ENCODE measurements around the gene BRME1.

The BRME1 gene

DNA sequence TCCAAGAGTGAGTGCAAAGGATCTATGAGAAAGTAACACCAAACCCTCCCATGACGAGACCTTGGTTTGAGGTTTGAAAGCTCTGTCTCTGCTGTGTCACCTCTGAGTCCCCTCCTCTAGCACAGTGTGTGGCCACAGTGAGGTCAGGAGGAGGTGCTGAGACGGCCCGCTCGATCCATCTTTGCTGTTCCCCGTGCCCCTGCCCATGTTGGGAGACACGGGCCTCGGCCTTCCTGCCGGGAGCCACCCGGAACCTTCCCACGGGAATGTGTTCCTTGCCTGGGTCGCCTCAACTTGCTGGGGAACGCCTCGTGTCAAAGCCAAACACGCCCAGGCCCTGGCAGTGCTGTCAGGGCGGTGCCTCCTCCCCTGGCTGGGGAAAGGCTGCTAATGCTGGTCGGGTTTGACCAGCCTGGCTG is 18.9 kb downstream of the BRME1 start:
- DNase-seq, result no peak

DNA sequence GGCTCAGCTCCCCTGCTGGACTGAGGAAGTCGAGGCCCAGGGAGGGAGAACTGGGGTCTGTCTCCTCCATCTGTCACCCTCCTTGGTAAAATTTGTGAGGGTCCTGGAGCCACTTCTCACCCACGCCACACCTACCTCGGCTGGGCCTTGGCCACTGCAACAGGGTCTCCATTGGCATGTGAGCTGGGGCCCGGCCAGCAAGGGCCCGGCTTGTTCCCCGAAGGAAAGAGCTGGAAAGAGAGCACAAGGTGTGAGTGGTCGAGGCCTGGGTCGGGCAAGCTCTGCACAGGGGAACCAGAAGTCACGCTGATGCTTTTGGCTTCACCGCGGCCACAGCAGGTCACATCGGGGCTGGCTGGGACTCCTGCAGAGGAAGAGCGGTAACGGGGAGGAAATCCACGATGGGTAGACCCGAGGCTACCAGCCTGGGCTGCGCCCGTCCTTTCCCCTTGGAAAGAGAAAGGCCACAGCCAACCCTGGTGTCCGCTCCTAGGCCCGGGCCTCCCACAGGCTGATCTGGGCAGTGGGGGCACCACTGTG is 20.0 kb downstream of the BRME1 start:
- no peak for DNase-seq

DNA sequence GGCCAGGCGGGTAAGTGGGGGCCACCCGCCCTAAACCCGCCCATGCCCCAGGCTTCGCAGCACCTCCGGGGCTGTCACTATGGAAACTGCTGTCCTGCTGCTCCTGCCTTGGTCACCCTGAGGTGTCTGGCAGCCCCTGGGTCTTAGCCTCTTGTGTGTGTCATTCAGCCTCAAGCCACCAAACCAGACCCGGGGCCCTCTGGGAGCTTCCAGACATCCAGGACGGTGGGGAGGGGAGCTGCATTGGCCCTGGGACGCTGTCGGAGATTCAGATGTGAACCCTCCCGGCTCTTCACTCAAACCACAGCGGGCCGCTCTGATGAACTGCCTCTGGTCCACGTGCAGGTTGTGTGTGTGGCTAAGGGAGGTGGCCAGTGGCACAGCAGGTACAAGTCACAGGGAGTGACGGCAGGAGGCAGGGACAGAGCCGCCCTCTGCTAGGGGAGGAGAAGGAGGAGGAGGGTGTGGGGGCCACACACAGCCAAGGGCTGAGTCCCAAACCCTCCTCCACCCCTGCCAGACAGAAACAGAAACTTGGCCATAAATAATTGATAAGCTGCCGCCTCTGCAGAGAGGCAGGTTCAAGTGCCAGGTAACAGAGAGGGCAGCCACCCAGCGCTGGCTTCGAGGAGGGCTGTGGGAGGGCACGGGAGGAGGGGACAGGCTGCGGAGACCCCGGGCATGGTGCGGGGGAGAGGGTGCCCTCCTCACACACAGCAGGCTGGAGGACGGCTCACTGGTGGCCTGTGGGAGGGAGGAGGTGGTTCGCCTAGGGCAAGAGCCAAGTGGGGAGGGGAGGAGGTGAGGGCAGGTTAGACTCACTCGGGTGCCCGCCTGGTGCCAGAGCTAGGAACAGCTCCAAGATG is 21.0 kb downstream of the BRME1 start:
- DNase-seq, result no peak

DNA sequence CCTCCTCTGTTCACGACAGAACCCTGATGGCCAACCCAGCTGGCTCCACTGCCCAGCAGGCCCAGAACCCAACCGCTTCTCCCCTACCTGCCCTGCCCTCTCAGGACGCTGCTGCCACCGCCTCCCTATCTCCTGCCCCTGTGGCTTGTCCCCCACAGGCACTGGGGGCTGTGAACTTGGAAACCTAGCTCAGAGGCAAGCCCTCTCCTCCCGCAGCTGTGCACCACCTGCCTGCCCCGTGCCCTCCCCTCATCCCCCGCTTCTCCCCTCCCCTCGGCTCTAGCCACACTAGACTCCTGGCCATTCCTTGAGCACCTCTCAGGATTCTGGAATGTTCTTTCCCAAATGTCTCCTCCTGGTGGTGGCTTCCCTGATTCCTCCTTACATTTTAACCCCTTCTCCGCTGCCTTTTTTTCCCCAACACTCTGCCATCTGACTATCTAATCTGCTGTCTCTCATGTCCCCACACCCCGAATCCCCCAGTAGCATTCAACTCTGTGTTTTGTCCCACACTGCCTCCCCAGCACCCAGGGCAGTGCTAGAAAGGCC is 22.3 kb downstream of the BRME1 start:
- DNase-seq, result no peak

DNA sequence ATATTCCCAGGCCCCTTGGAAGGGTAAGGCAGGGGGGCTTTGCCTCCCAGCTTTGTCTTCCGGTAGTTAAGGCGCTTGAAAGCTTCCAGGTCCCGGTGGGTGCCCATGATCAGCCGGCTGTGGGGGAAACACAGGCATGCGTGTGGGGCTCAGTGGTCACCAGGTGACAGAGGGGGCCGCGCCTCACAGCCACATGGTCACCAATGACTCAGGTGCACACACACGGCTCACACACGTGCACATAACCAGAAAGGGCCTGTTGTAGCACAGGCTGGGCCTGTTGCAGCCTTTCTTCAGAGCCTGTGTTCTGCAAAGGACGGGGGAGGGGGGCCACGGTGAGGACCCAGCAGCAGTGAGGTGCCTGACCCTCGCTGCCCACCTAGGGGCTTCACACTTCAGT is 23.1 kb downstream of the BRME1 start:
- no peak for DNase-seq

DNA sequence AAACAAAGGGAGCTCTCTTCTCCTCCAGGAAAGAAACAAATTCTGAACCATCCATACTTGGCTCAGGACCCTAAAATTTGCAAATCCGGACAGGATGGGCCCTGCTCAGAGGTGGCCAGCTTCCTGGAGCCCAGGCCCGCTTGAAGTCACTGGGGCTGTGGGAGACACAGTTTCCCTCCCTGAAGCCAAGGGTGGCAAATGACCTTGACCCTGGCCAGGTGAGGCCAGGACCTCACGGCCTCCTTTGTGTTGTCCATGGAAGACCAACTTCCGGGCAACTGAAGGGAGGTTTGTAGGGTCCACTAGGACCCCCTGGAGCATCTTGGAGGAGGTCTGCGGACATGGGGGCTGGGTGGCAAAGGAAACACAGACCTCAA is 23.5 kb downstream of the BRME1 start:
- DNase-seq, result no peak

DNA sequence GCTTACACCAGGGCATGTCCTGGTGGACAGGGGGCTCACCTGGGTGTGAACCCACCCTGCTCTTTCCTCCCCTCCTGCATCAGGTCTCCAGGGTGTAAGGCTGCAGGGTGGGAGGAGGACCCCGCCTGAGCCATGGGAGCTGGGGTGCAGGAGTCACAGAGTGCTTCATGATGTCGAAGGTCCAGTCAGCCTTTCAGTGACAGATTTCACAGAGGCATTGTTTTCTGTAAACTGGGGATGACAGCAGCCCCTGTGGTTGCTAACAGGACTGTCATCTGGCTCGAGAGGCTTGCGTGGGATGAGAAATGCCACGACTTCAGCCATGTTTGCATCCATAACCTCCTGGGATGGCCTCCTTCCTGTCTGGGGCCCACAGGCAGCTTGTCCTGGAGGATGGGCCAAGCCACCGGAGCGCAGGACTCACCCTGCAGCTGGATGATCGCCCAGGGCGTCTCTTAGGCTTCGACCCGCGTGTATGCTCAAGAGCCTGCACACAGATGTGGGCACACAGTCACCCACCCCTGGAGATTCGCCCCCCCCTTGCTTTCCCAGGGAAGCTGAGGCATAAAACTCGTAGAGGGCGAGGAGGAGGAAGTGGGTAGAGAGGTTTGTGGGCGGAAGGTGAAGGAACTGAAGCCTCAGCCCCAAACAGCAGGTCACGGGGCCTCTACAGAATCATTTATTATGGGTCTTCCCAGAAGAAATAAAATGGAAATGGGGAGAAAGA is 24.1 kb downstream of the BRME1 start:
- DNase-seq, result peak; percentile 33

DNA sequence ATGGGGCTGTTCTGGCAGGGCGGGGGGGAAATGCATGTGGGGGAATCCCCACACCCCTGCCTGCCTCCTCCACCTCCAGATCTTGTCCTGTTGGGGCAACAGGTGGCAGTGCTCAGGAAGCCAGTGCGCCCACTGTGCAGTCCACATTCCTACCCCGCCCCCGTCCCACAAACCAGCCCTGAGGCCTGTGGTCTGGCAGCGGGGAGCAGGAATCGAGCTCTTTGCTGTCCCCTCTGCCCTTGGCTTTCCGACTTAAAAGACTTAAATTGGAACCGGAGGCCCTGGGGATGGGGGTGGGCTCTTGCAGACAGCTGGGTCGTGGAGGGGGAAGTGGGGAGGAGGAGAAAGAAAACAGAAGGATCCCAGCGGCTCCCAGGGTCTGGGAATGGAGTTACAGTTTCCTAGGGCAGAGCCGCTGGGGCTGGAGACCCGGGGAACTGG is 24.6 kb downstream of the BRME1 start:
- DNase-seq, result peak; percentile 17

DNA sequence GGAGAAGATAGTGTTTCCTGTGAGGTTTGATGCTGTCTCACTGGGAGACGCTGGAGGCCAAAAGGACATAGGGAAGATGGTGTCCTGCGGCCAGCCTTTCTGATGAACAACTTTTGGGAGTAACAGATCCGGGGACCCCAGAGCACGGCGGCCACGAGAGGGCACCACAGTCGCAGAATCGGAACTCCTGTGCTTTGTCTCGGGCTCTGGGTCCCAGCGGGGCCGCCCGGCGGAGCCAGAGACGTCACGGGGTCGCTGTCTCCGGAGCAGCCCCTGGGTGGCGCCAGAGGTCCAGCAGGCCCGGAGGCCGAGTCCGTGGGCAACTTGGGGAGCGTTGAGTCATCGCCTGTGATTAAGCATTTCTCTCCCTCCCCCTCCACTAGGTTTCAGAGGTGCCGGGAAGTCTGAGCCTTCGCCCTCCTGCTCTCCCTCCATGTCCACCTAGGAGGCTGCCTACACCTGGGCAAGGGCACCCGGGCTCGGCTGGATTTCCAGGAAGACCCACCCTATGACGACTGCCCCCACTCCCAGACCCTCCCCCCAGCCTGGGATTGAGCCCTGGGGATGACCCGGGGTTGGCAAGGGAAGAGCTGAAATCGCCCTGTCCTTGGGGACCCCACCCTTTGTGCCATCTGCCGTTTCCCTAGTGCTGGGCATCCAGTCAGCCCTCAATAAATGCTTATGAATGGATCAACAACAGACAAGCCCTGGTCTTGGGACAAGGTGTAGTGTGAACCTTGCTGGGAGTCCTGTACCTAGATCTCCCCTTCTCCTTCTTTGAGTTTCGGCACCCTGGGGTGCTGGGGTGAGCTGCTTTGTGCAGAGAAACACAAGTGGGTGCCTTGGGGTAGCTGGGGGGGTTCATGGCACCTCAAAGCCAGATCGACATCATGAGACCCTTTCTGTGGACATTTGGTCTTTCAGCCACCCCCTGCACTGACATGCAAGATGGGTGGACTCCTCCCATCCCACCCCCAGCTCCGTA is 25.6 kb downstream of the BRME1 start:
- peak; percentile 99 for DNase-seq

DNA sequence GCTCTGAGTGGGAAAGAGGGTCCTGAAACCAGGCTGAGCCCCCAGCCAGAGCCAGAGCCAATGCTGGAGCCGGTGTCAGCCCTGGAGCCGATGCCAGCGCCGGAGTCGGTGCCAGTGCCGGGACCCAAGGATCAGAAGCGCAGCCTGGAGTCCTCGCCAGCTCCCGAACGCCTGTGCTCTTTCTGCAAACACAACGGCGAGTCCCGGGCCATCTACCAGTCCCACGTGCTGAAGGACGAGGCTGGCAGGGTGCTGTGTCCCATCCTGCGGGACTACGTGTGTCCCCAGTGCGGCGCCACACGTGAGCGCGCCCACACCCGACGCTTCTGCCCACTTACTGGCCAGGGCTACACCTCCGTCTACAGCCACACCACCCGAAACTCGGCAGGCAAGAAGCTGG is 28.6 kb downstream of the BRME1 start:
- DNase-seq, result no peak

DNA sequence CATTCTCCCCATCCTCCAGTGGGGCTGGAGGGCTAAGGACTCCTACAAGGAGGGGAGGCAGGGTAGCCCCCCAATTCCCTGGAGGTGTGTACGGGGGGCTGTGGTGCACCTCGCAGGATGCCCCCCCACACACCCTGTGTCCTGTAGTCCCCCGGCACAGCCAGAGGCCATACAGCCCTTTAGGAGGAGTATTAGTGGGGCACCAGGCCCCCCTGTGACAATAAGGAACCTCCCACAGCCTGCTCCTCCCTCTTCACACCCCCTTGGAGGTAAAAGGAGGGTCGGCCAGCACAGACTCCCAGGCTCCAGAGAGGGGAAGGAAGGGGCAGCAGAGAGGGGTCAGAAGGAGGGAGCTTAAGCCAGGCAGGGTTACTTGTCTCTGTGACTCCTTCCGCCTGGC is 29.1 kb downstream of the BRME1 start, which contains the start of gene NANOS3:
Gene NANOS3 (plus strand): TSS at position 301 of the 400 bp plus-strand sequence. CDS start 115 bp downstream, outside the sequence.
- DNase-seq, result no peak

DNA sequence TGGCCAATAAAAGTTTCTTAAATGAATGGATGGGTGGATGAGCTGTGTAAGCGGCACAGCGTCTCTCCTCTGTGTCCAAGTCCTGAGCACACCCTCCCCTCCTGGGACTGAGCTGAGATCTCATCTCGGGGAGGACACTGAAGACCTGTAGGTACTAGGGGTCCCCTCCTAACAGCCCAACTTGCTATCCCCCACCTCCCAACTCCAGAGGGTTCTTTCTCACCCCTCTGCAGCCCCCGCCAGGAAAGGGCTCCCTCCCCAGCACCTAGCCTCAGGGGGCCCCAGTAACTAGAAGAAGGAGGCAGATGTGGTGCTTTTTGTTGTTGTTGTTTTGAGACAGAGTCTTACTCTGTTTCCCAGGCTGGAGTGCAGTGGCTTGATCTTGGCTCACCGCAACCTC is 30.1 kb downstream of the BRME1 start:
- no peak for DNase-seq

DNA sequence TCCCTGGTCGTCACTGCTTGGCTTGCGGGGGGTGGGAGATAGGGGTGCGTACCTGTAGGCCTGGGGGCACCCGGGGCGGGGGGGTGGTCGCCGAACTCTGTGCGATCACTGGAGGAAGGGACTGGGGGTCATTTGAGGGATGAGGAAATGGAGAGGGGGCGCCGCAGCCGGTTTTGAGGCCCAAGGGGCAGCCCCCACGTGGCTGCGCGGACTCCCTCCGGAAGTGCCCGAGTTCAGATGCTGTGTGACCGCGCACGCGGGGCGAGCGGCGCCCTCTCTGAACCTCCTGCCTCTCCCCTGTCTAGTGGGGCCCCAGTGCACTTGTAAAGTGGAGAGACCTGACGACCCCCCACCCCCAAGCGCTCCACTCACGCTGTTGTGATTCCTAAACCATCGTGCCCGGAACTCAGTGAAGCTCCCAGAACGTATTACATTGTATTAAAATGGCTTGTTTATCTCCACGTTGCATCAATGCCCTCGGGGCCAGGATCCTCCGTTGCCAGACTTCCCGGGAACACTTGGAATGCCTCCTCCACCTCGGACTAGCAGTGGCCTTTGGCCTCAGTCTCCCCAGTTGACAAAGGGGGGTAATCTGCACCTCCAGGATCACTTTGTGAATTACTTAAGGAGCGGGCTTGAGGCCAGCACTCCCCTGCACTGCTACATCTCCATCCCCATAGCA is 31.9 kb downstream of the BRME1 start:
- no peak for DNase-seq

DNA sequence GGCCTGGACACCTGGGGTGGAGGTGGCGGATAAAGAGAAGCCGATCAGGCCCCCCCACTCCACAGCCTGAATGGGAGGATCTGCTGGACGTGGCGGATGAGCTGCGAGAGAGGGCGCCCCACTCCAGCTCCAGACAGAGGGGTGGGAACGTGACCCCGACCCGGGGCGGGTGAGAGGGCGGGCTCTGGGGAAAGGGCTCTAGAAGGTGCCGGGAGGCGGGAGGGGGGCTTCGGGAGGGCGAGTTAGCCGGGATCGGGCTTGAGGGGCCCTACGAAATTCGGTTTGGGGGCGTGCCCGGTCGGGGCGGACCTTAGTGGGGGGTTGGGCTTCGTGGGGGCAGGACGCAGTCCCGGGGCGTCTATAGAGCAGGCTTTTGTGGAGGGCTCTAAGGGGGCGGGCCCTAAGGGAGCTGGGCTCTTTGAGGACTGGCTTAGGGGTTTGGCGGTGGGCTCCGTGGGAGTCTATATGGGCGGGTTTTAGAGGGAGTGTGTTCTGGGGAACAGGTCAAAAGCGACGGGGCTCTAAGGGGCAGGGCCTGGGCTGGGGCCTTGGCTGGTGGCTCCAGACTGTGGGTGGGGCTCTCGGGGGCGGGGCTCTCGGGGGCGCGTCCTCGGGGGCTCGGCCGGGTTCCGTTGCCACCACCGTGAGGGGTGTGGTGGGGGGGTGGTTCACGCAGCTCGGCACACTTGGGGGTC is 33.1 kb downstream of the BRME1 start:
- no peak for DNase-seq

DNA sequence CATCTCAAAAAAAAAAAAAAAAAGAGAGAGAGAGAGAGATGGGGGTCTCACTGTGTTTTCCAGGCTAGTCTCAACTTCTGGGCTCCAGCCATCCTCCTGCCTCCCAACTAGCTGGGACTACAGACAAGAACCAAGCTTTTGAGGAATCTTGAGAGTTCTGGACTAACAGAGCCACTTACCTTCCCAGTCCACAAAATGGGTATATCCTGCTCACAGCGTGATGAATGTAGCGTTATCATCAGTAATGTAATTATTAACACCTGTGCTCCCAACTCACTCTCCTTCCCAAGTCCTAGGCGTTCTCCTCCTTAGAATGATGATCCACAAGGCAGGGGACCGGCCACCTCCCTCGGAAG is 33.6 kb downstream of the BRME1 start:
- DNase-seq, result no peak

DNA sequence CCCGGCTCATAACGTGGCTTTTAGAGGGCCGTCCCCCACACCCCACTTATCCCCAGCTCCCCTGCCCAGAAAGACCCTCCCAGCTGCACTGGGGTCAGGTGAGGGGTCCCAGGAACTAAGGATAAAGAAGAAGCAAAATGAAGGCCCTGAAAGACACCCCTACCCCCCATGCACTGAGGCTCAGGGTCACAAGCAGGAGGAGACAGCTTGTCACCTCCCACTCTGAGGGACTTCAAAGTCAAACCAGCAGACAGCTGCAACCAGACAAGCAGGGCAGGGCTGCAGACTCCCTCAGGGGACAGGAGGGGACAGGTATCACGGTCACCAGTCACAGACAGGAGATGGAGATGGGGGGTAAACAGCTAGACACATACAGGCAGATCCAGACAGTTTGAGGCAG is 35.0 kb downstream of the BRME1 start:
- DNase-seq, result no peak

DNA sequence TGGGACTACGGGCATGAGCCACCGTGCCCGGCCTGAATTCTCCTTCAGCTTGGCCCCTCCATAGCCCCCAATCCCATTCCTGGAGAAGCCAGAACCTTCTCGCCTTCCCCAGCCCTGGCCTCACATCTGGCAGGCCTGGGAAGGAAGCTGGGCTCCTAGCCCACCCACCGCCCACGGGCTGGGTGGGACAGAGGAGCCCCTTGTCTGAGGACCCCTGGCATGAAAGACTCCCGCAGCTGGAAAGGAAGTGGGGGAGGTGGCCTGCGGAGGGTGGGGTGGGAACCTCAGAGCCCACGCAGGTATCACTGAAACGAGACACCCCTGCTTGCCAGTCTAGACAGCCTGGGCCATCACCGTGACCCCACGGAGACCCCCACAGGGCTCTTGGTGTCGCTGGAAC is 36.6 kb downstream of the BRME1 start:
- no peak for DNase-seq

DNA sequence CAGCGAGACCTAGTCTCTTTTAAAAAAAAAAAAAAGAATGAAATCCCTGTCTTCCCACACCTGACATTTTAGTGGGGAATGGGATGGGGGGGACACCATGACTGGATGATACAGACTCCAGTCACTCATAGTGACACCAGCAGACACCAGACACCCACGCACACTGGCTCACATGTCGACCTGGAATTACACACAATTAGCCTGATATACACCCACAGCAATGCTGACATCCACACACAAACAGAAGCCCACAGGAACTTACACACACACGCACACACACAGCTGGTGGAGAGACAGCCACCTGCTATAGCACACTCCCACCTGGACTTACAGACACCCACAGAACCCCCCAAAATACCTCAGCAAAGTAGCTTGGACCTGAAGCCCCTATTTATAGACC is 37.3 kb downstream of the BRME1 start:
- no peak for DNase-seq

DNA sequence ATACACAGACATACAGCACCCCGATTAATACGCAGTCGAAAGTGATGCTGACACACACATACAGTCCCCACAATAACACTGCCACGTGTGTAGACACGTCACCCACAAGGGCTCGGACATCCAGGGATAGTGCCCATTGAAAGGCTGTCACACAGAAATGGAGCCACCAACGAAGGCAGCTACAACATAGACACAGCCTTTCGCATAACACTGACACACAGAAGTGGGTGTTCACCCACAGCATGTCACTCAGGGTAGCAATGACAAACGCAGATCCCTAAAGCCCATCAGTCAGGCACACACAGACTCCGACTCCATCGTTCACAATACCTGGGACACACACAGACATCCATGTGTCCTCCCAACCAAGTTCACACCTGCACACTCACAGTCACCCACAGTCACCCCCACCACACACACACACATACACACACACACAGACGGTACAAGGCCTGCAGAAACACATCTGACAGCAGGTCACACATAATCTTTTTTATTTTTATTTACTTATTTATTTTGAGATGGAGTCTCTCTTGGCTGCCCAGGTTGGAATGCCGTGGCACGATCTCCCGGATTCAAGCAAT is 39.4 kb downstream of the BRME1 start:
- no peak for DNase-seq

DNA sequence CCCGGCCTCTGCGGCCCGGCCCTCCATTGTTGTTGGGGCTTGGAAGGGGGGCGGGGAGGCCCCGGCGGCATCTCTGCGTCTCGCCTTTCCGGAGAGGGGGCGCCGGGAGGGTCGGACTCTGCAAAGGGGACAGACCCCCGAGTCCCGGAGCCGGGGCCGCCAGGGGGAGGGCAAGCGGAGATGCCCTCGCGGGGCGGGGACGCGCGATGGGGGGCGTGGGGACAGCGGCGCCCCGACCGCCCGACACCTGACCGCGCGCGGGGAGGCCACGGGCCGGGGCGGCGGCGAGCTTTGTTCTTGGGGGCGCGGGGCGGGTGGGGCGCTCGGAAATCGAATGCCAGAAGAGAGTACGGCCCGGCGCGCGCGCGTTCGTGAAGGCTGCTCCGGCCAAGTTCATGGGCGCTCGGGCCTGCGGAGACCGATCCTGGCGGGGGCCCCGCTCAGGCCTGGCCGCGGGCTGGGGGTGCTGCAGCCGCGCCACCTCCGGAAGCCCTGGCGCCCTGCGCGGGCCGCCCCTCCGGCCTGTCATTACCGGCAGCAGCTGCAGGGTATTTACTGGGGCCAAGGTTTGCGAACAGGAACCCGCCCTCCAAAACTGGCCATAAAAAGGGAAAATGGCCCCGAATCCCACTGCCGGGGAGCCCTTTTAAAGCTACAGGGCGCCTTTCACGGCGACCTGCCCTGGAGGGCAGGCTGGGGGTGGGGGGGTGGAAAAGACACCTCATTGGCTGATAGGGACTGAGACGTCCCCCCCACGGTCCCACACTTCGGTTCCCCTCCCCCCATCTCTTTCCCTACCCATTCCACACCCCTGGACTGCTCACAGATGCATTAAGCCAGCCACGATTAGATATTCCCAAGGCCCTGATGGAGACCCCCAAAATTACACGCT is 40.1 kb downstream of the BRME1 start:
- DNase-seq, result no peak
